Endothelial cell of umbilical vein (primary cell): Measurements from ENCODE around the gene LOXHD1. TPM values are rescaled to one million over a fixed set of nuclear protein-coding genes. Genes with fewer than 3 reads are reported as not detected.

Experiments
- BruUV-seq: library from RNA; stranded (reverse); fragments of 400-500 nt; replicated peaks from 2 replicates; lab custom pipeline; 2021; lab: Mats Ljungman, UMichigan
- CTCF ChIA-PET: fragments of 300-600, 350-600 bp; sonication (Branson Sonifier 250); formaldehyde crosslinking; loops from one replicate; lab custom pipeline; 2021; ENCODE audit warnings: antibody characterized with exemption, inconsistent platforms; lab: Charles Lee
- POLR2A ChIA-PET: fragments of 300-600, 350-600 bp; sonication (Branson Sonifier 250); formaldehyde crosslinking; loops from one replicate; lab custom pipeline; 2021; ENCODE audit warnings: antibody characterized with exemption, inconsistent platforms; lab: Charles Lee
- DNase-seq: peaks from one replicate; pipeline ENCODE4 v3.0.0-alpha.2; 2011; ENCODE audit warnings: low read depth, low spot score
- FAIRE-seq: peaks from 2 replicates; lab custom pipeline; 2011; peaks lifted over from hg19 to GRCh38; lab: Jason Lieb, UNC
- H2AFZ ChIP-seq: 2 replicates; pipeline ENCODE4 v1.6.0; 2012; ENCODE audit warnings: low read depth, low read length, control low read depth, inconsistent platforms
- H3K27ac ChIP-seq: 2 replicates; pipeline ENCODE4 v1.5.1; 2011; ENCODE audit warnings: low read depth, mild to moderate bottlenecking, control low read depth, low read length, moderate library complexity; ENCODE audit not compliant: insufficient read depth
- H3K27me3 ChIP-seq, 2 experiments: 2 replicates each; pipeline versions ENCODE4 v1.6.0 to v1.6.1; 2011; ENCODE audit warnings: low read length in 2 of 2, mixed read lengths in 1 of 2; ENCODE audit not compliant: control insufficient read depth in 2 of 2, insufficient read depth in 2 of 2
- H3K36me3 ChIP-seq, 2 experiments: 2 replicates in 1 of 2; 3 replicates in 1 of 2; pipeline ENCODE4 v1.5.1; 2011; ENCODE audit warnings: low read length in 2 of 2, mild to moderate bottlenecking in 1 of 2, moderate library complexity in 1 of 2; ENCODE audit not compliant: control insufficient read depth in 2 of 2, insufficient read depth in 2 of 2; ENCODE audit errors: extremely low read depth in 1 of 2
- H3K4me1 ChIP-seq: 3 replicates; pipeline ENCODE4 v1.5.1; 2011; ENCODE audit warnings: mild to moderate bottlenecking, low read length; ENCODE audit not compliant: control insufficient read depth, insufficient read depth; ENCODE audit errors: extremely low read depth
- H3K4me2 ChIP-seq: 2 replicates; pipeline ENCODE4 v1.6.1; 2011; ENCODE audit warnings: low read length, control low read depth, mixed read lengths; ENCODE audit not compliant: insufficient read depth
- H3K4me3 ChIP-seq, 3 experiments: fragments of 200-600 bp in 1 of 3; sonication (generic), shearing (Covaris generic) in 1 of 3; replicated peaks in 1 of 3; 2 replicates each; pipeline ENCODE4 v1.5.1; 2011 to 2016; ENCODE audit warnings: control low read depth in 3 of 3, low read length in 3 of 3, mild to moderate bottlenecking in 2 of 3, inconsistent platforms in 1 of 3, low read depth in 1 of 3, moderate library complexity in 1 of 3; ENCODE audit not compliant: insufficient read depth in 1 of 3
- H3K79me2 ChIP-seq: 2 replicates; pipeline ENCODE4 v1.6.0; 2012; ENCODE audit warnings: low read length, inconsistent platforms; ENCODE audit not compliant: control insufficient read depth, insufficient read depth
- H3K9ac ChIP-seq: replicated peaks from 2 replicates; pipeline ENCODE3; 2011; ENCODE audit warnings: low read length, control low read depth; ENCODE audit not compliant: insufficient read depth; ENCODE audit errors: extremely low read depth
- H3K9me1 ChIP-seq: replicated peaks from 3 replicates; pipeline ENCODE4 v1.6.0; 2011; ENCODE audit warnings: mild to moderate bottlenecking, low read length; ENCODE audit not compliant: control insufficient read depth, insufficient read depth; ENCODE audit errors: extremely low read depth
- H3K9me3 ChIP-seq: replicated peaks from 2 replicates; pipeline ENCODE4 v1.5.1; 2012; ENCODE audit warnings: low read length, inconsistent platforms; ENCODE audit not compliant: control insufficient read depth, insufficient read depth
- H4K20me1 ChIP-seq: replicated peaks from 2 replicates; pipeline ENCODE3; 2011; ENCODE audit warnings: mild to moderate bottlenecking, low read length; ENCODE audit not compliant: control insufficient read depth, insufficient read depth; ENCODE audit errors: extremely low read depth
- CTCF ChIP-seq, 2 donors: IDR thresholded peaks; 1 replicate in 1 of 2; 2 replicates in 1 of 2; pipeline ENCODE4 v1.5.1; 2011; ENCODE audit warnings: low read length in 2 of 2, mild to moderate bottlenecking in 2 of 2, moderate library complexity in 2 of 2, control low read depth in 1 of 2, inconsistent platforms in 1 of 2, low read depth in 1 of 2; ENCODE audit not compliant: insufficient read depth in 1 of 2; ENCODE audit errors: extremely low read depth in 1 of 2
- EZH2 ChIP-seq: IDR thresholded peaks from 2 replicates; pipeline ENCODE4 v1.6.1; 2012; ENCODE audit warnings: borderline replicate concordance, low read depth, mild to moderate bottlenecking, moderate library complexity, low read length, inconsistent platforms; ENCODE audit not compliant: severe bottlenecking
- FOS ChIP-seq: IDR thresholded peaks from 2 replicates; pipeline ENCODE4 v1.6.1; 2011; ENCODE audit warnings: mild to moderate bottlenecking, low read length, moderate library complexity, borderline replicate concordance; ENCODE audit not compliant: insufficient read depth
- GATA2 ChIP-seq: IDR thresholded peaks from 2 replicates; pipeline ENCODE4 v1.7.0; 2011; ENCODE audit warnings: low read depth, mild to moderate bottlenecking, moderate library complexity, mixed read lengths, low read length; ENCODE audit not compliant: insufficient read length, insufficient read depth
- JUN ChIP-seq: IDR thresholded peaks from 2 replicates; pipeline ENCODE4 v1.6.1; 2011; ENCODE audit warnings: borderline replicate concordance, low read depth; ENCODE audit not compliant: insufficient read length, insufficient read depth
- MAX ChIP-seq: IDR thresholded peaks from 2 replicates; pipeline ENCODE4 v1.6.1; 2011; ENCODE audit not compliant: insufficient read depth, insufficient read length
- MYC ChIP-seq: IDR thresholded peaks from one replicate; pipeline ENCODE4 v1.6.1; 2011; ENCODE audit warnings: mild to moderate bottlenecking, low read depth, low read length
- POLR2A ChIP-seq: IDR thresholded peaks from 2 replicates; pipeline ENCODE4 v1.6.1; 2012; ENCODE audit warnings: low read depth, mild to moderate bottlenecking, control low read depth, low read length
- POLR2AphosphoS5 ChIP-seq: IDR thresholded peaks from 2 replicates; pipeline ENCODE4 v1.6.1; 2012; ENCODE audit warnings: low read depth, mild to moderate bottlenecking, control low read depth, low read length, moderate library complexity; ENCODE audit not compliant: insufficient read depth
- dilution Hi-C: fragments of 300-500 bp; cut with MboI; formaldehyde crosslinking; loops from one replicate; pipeline ENCODE4 v1.15.0; 2019; ENCODE audit warnings: low sequenced_read_pairs; ENCODE audit not compliant: extremely low pct_ligation_motif_present
- intact Hi-C: fragments of 100-400 bp; cut with micrococcal nuclease; formaldehyde crosslinking; loops from one replicate; pipeline ENCODE4 v1.10.0; 2022
- polyA plus RNA-seq, 4 experiments: library from polyadenylated mRNA; depleted of rRNA in 3 of 4; stranded (reverse) in 3 of 4; unstranded in 1 of 4; fragments of >200 nt; gene quantifications; 2 replicates each; pipeline versions ENCODE4 v1.2.1 to v1.2.3, GENCODE V29; 2011 to 2012; ENCODE audit warnings: missing spikeins in 1 of 4
- total RNA-seq: library from RNA; stranded (reverse); gene quantifications from 2 replicates; pipeline ENCODE4 v1.2.3, GENCODE V29; 2021

The LOXHD1 gene
- total and polyA plus RNA-seq, 2 donors (not counting 3 experiments of a cell fraction or from before 2014, with no cell fraction given): not detected

GRCh38 chr18:46569211-46569610 is 87.8 kb downstream of the LOXHD1 start:
- no peaks in the 10 kb centered on the region for H3K4me1 ChIP-seq
- dilution Hi-C loops (no loop called here), intact Hi-C loops (no loop called here)
- H4K20me1 ChIP-seq: no peaks in the 10 kb centered on the region
- no peak for TF ChIP-seq FOS
- no peak for TF ChIP-seq MAX
- TF ChIP-seq CTCF (IDR thresholded peaks at IDR 0.05; ENCODE audit: extremely low read depth in 1 of 2, insufficient read depth in 1 of 2, low read depth in 1 of 2, low read length in 2 of 2): no peak
- no peak for TF ChIP-seq JUN
- no peak for TF ChIP-seq POLR2A
- TF ChIP-seq MYC: no peak
- TF ChIP-seq POLR2AphosphoS5: no peak
- TF ChIP-seq GATA2: no peak
- TF ChIP-seq EZH2: no peak
- no TSS peak for BruUV-seq
- no peaks in the 10 kb centered on the region for H3K36me3 ChIP-seq
- H3K4me2 ChIP-seq: no peak overlapping the region
- DNase-seq (no peak), FAIRE-seq (no peak)
- H3K9me3 ChIP-seq: no peaks in the 10 kb centered on the region
- no peaks in the 10 kb centered on the region for H3K9me1 ChIP-seq
- POLR2A ChIA-PET: no interaction called here
- no peak overlapping the region for H3K4me3 ChIP-seq
- no peak overlapping the region for H3K9ac ChIP-seq
- CTCF ChIA-PET: interaction anchor here (0.7 kb wide), 1 partner anchor 1054 kb away, joined by 4 read pairs; no protein-coding TSS in a partner anchor
- no peaks in the 10 kb centered on the region for H3K79me2 ChIP-seq
- H2AFZ ChIP-seq: no peak overlapping the region
- H3K27me3 ChIP-seq: no peaks in the 10 kb centered on the region
- H3K27ac ChIP-seq: no peak overlapping the region
